ENCODE measurements around the gene TOMM7. TPM values are rescaled to one million over a fixed set of nuclear protein-coding genes. Genes with fewer than 3 reads are reported as not detected.

The TOMM7 gene
- polyA plus RNA-seq, 1 of the 3 experiments (the other 2 are of a cell fraction), result 546 TPM

DNA sequence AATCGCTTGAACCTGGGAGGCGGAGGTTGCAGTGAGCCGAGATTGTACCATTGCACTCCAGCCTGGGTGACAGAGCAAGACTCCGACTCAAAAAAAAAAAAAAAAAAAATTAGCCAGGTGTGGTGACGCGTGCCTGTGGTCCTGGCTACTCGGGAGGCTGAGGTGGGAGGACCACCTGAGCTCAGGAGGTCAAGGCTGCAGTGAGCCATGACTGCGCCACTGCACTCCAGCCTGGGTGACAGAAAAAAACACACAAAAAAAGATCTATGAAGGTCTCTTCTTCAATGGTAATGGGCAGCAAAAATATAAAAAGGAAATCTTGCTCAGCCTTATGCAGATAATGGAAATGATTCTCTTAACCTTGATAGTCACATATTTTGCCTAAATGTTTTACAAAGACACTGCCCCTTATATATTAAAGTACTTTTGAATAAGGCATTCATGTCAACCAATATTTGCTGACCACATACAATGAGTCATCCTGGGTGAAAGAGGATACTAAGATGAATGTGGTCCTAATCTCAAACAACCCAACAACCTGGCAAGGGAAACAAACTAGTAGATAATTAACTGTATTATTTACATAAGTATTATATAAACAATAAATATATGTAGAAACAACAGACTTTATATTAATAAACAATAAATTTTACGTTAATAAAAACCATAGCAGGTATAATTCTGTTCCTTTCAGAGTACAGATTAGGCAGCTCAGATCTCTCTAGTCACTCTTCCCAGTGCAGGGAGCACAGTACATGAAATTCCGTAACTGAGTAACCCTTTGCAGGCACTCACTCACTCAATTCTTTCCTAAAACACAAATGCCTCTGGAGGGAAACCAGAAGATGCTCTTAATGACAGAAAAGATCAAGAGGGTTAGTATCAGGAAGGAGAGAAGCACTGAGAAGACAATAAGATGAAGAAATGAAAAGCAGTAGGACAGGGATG is 8.1 kb downstream of the TOMM7 start:
- no peaks in the 10 kb centered on the region for H3K27me3 ChIP-seq (ENCODE audit: insufficient read depth)
- no peak overlapping the region for H2AFZ ChIP-seq (ENCODE audit: low read depth)
- no peaks in the 10 kb centered on the region for H3F3A ChIP-seq (replicated peaks; ENCODE audit: insufficient read depth)
- CTCF ChIA-PET, result no interaction called here
- H3K9me2 ChIP-seq, result no peaks in the 10 kb centered on the region
- H3K4me1 ChIP-seq (ENCODE audit: control insufficient read depth in 1 of 2, insufficient read depth in 2 of 2, low read depth in 1 of 2, low read length in 1 of 2), result no peaks in the 10 kb centered on the region
- H3K79me2 ChIP-seq (ENCODE audit: insufficient read depth), result peaks cover 4% of the 10 kb centered on the region
- WGBS (ENCODE audit: low lambda C conversion rate), result 93% methylated on average over 10 of the region's 10 CpGs
- POLR2A ChIA-PET, result no interaction called here
- no peak overlapping the region for H3K4me3 ChIP-seq (ENCODE audit: low read depth in 2 of 2, low read length in 1 of 2)
- TF ChIP-seq MEF2A (IDR thresholded peaks at IDR 0.05; ENCODE audit: borderline replicate concordance, low read depth) (no peak), TEAD4 (IDR thresholded peaks at IDR 0.05; ENCODE audit: borderline replicate concordance, insufficient read depth) (no peak), FOSL2 (IDR thresholded peaks at IDR 0.05; ENCODE audit: borderline replicate concordance, low read depth) (peak; percentile 72), JUND (IDR thresholded peaks at IDR 0.05) (peak; percentile 69), TCF12 (IDR thresholded peaks at IDR 0.05) (no peak; the same call in 1 of the 2 replicates), MXI1 (IDR thresholded peaks at IDR 0.05; ENCODE audit: low read depth, low read length) (no peak)
- TF ChIP-seq, protein P1, sequence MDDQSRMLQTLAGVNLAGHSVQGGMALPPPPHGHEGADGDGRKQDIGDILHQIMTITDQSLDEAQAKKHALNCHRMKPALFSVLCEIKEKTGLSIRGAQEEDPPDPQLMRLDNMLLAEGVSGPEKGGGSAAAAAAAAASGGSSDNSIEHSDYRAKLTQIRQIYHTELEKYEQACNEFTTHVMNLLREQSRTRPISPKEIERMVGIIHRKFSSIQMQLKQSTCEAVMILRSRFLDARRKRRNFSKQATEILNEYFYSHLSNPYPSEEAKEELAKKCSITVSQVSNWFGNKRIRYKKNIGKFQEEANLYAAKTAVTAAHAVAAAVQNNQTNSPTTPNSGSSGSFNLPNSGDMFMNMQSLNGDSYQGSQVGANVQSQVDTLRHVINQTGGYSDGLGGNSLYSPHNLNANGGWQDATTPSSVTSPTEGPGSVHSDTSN (IDR thresholded peaks at IDR 0.05), result no peak
- H3K9ac ChIP-seq, result no peak overlapping the region
- no peak overlapping the region for H3K27ac ChIP-seq (ENCODE audit: low read depth in 2 of 2, low read length in 1 of 2)
- peaks cover 48 to 55% of the 10 kb centered on the region in 2 experiments for H3K36me3 ChIP-seq (replicated peaks in 1 of 2; ENCODE audit: control insufficient read depth in 1 of 2, insufficient read depth in 2 of 2, low read length in 1 of 2)
- 0 out of 2 replicates have a peak, but pooled peaks cover 4% of the 10 kb centered on the region for H4K20me1 ChIP-seq (ENCODE audit: insufficient read depth)
- no peak for DNase-seq
- H3K4me2 ChIP-seq, result no peak overlapping the region
- H3K9me3 ChIP-seq, result no peaks in the 10 kb centered on the region

DNA sequence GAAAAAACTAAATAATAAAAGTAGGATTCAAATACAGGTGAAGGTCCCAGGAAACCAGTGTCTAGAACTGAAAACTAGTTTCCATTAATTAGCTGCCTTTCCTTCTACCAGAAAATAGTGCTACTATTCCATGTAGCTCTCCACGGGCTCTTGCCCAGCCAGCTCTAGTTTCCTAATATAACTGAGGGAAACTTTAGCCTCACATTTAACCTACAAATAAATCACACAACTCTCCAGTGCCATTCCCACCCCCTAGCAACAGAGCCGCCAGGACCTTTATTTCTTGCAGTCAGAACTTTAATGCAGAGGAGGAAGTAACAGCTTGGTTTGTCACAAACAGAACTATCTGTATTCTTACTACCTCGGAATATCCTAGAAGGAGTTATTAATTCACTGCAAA is 10.3 kb downstream of the TOMM7 start:
- ChIA-PET POLR2A (no interaction called here), CTCF (interaction anchor here (0.8 kb wide), 1 partner anchor 30 kb away, joined by 5 read pairs; no protein-coding TSS in a partner anchor)
- H3K36me3 ChIP-seq (replicated peaks in 1 of 2; ENCODE audit: control insufficient read depth in 1 of 2, insufficient read depth in 2 of 2, low read length in 1 of 2), result peaks cover 46 to 49% of the 10 kb centered on the region in 2 experiments
- H3K4me1 ChIP-seq (ENCODE audit: control insufficient read depth in 1 of 2, insufficient read depth in 2 of 2, low read depth in 1 of 2, low read length in 1 of 2), result no peaks in the 10 kb centered on the region
- TF ChIP-seq JUND (IDR thresholded peaks at IDR 0.05), result no peak
- WGBS (ENCODE audit: low lambda C conversion rate), result 89% methylated on average over 3 of the region's 3 CpGs
- H3K27me3 ChIP-seq (ENCODE audit: insufficient read depth), result peaks cover 7% of the 10 kb centered on the region; the same call in 1 of the 2 replicates
- no peak overlapping the region for H2AFZ ChIP-seq (ENCODE audit: low read depth)
- no peak for DNase-seq
- H3F3A ChIP-seq (replicated peaks; ENCODE audit: insufficient read depth), result no peaks in the 10 kb centered on the region
- no peaks in the 10 kb centered on the region for H3K79me2 ChIP-seq (ENCODE audit: insufficient read depth)
- H3K4me2 ChIP-seq, result no peak overlapping the region
- H3K9me2 ChIP-seq, result no peaks in the 10 kb centered on the region
- no peak overlapping the region for H3K27ac ChIP-seq (ENCODE audit: low read depth in 2 of 2, low read length in 1 of 2)
- H4K20me1 ChIP-seq (ENCODE audit: insufficient read depth), result 0 out of 2 replicates have a peak, but pooled peaks cover 4% of the 10 kb centered on the region
- no peak overlapping the region for H3K9ac ChIP-seq
- no peaks in the 10 kb centered on the region for H3K9me3 ChIP-seq
- H3K4me3 ChIP-seq (ENCODE audit: low read depth in 2 of 2, low read length in 1 of 2), result no peak overlapping the region

DNA sequence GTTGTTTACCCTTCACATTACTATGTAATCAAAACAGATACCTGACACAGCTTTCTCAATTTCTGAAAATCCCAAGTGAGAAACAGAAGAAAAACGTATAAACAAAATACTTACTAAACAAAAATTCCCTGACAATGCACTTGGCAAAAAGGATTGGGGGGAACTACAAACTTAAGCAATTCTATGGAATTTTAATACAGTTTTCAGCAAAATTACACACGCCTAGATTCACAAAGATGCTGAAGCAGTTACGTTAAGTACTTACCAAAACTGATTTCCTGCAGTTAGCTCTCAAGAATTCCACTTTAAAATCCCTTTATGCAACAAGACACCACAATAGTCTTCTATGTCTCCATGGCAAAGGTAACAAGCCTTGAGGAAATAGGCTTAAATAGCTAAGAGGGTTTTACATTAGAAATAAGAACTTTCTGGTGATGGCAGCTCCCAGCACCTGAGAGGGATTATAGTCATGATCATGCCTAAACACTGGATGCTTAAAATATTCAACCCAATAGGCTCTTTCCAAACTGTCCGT is 10.8 kb downstream of the TOMM7 start:
- H3K9me3 ChIP-seq, result no peaks in the 10 kb centered on the region
- no peak overlapping the region for H3K4me2 ChIP-seq
- no peaks in the 10 kb centered on the region for H3K9me2 ChIP-seq
- no peaks in the 10 kb centered on the region for H3F3A ChIP-seq (replicated peaks; ENCODE audit: insufficient read depth)
- 0 out of 2 replicates have a peak, but pooled peaks cover 4% of the 10 kb centered on the region for H4K20me1 ChIP-seq (ENCODE audit: insufficient read depth)
- no peaks in the 10 kb centered on the region for H3K79me2 ChIP-seq (ENCODE audit: insufficient read depth)
- H3K36me3 ChIP-seq (replicated peaks in 1 of 2; ENCODE audit: control insufficient read depth in 1 of 2, insufficient read depth in 2 of 2, low read length in 1 of 2), result peaks cover 40 to 44% of the 10 kb centered on the region in 2 experiments
- H3K27ac ChIP-seq (ENCODE audit: low read depth in 2 of 2, low read length in 1 of 2), result no peak overlapping the region
- H3K4me1 ChIP-seq (ENCODE audit: control insufficient read depth in 1 of 2, insufficient read depth in 2 of 2, low read depth in 1 of 2, low read length in 1 of 2), result no peaks in the 10 kb centered on the region
- no peak overlapping the region for H3K4me3 ChIP-seq (ENCODE audit: low read depth in 2 of 2, low read length in 1 of 2)
- peaks cover 9% of the 10 kb centered on the region; the same call in 1 of the 2 replicates for H3K27me3 ChIP-seq (ENCODE audit: insufficient read depth)
- POLR2A ChIA-PET, result no interaction called here
- DNase-seq, result no peak
- no peak overlapping the region for H2AFZ ChIP-seq (ENCODE audit: low read depth)
- 92% methylated on average over 4 of the region's 4 CpGs for WGBS (ENCODE audit: low lambda C conversion rate)
- CTCF ChIA-PET, result interaction anchor here (1.6 kb wide), 1 partner anchor 29 kb away, joined by 4 read pairs; no protein-coding TSS in a partner anchor
- no peak overlapping the region for H3K9ac ChIP-seq
- no peak for TF ChIP-seq RXRA (IDR thresholded peaks at IDR 0.05; ENCODE audit: borderline replicate concordance, low read depth)
- no peak for TF ChIP-seq ELF1 (IDR thresholded peaks at IDR 0.05)
- TF ChIP-seq EZH2phosphoT487 (IDR thresholded peaks at IDR 0.05; ENCODE audit: borderline replicate concordance, low read depth), result no peak
- TF ChIP-seq POLR2AphosphoS5 (IDR thresholded peaks at IDR 0.05; ENCODE audit: low read depth, low read length), result no peak
- TF ChIP-seq, protein P2, sequence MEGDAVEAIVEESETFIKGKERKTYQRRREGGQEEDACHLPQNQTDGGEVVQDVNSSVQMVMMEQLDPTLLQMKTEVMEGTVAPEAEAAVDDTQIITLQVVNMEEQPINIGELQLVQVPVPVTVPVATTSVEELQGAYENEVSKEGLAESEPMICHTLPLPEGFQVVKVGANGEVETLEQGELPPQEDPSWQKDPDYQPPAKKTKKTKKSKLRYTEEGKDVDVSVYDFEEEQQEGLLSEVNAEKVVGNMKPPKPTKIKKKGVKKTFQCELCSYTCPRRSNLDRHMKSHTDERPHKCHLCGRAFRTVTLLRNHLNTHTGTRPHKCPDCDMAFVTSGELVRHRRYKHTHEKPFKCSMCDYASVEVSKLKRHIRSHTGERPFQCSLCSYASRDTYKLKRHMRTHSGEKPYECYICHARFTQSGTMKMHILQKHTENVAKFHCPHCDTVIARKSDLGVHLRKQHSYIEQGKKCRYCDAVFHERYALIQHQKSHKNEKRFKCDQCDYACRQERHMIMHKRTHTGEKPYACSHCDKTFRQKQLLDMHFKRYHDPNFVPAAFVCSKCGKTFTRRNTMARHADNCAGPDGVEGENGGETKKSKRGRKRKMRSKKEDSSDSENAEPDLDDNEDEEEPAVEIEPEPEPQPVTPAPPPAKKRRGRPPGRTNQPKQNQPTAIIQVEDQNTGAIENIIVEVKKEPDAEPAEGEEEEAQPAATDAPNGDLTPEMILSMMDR (IDR thresholded peaks at IDR 0.05), result no peak
- TF ChIP-seq FOXJ3 (CRISPR knock-in tag; IDR thresholded peaks at IDR 0.05), result no peak
- no peak for TF ChIP-seq MEF2A (IDR thresholded peaks at IDR 0.05; ENCODE audit: borderline replicate concordance, low read depth)
- TF ChIP-seq, protein P3, sequence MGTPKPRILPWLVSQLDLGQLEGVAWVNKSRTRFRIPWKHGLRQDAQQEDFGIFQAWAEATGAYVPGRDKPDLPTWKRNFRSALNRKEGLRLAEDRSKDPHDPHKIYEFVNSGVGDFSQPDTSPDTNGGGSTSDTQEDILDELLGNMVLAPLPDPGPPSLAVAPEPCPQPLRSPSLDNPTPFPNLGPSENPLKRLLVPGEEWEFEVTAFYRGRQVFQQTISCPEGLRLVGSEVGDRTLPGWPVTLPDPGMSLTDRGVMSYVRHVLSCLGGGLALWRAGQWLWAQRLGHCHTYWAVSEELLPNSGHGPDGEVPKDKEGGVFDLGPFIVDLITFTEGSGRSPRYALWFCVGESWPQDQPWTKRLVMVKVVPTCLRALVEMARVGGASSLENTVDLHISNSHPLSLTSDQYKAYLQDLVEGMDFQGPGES (IDR thresholded peaks at IDR 0.05; ENCODE audit: low read depth, low read length), result no peak
- TF ChIP-seq SMC3 (IDR thresholded peaks at IDR 0.05; ENCODE audit: low read depth, low read length), result no peak
